Activated naive CD8-positive, alpha-beta T cell treated with anti-CD3 and anti-CD28 coated beads for 36 hours (primary cell): ENCODE measurements around the gene RHCE. TPM values are rescaled to one million over a fixed set of nuclear protein-coding genes. Genes with fewer than 3 reads are reported as not detected.
A peak's percentile ranks its signal among the peaks of the same experiment; 100 is the strongest.
"Not testable (repeated sequence)": the region's sequence is repeated elsewhere in the genome, so short reads cannot be mapped to it uniquely, and the experiment has no call there.

Experiments used
- DNase-seq: peaks from one replicate; pipeline ENCODE4 v3.0.0; 2021
- H3K27ac Mint-ChIP-seq: one replicate; pipeline ENCODE4 v1.8.0; 2022; ENCODE audit warnings: mild to moderate bottlenecking, moderate library complexity, mixed read lengths
- H3K27me3 Mint-ChIP-seq: one replicate; pipeline ENCODE4 v1.8.0; 2022; ENCODE audit warnings: mild to moderate bottlenecking, mixed read lengths
- H3K36me3 Mint-ChIP-seq: one replicate; pipeline ENCODE4 v1.8.0; 2021; ENCODE audit warnings: mild to moderate bottlenecking, mixed read lengths
- H3K4me1 Mint-ChIP-seq: one replicate; pipeline ENCODE4 v1.8.0; 2021; ENCODE audit warnings: mixed read lengths
- H3K4me3 Mint-ChIP-seq: one replicate; pipeline ENCODE4 v1.8.0; 2022; ENCODE audit warnings: mild to moderate bottlenecking, moderate library complexity, mixed read lengths
- H3K9me3 Mint-ChIP-seq: one replicate; pipeline ENCODE4 v1.8.0; 2022; ENCODE audit warnings: mixed read lengths
- total RNA-seq, 2 experiments: library from RNA; stranded (reverse); gene quantifications; one replicate each; pipeline ENCODE4 v1.2.3, GENCODE V29; 2021

RHCE gene
- total RNA-seq, 2 experiments from 2014 or later: 0.29 to 0.32 TPM

- H3K4me1 Mint-ChIP-seq, H3K4me3 Mint-ChIP-seq: not testable (repeated sequence)
Observed at GRCh38 chr1:25388691-25389090, 31.9 kb downstream of the RHCE start.

GRCh38 chr1:25387096-25387495 is 33.5 kb downstream of the RHCE start:
- H3K4me1 Mint-ChIP-seq, H3K27me3 Mint-ChIP-seq, H3K27ac Mint-ChIP-seq, H3K9me3 Mint-ChIP-seq, DNase-seq, H3K36me3 Mint-ChIP-seq, H3K4me3 Mint-ChIP-seq: not testable (repeated sequence)

More at GRCh38 chr1:25388691-25389090, 31.9 kb downstream of the RHCE start:
- H3K9me3 Mint-ChIP-seq, H3K27me3 Mint-ChIP-seq, H3K27ac Mint-ChIP-seq, DNase-seq, H3K36me3 Mint-ChIP-seq: not testable (repeated sequence)

GRCh38 chr1:25383875-25384274 is 36.8 kb downstream of the RHCE start:
- H3K27ac Mint-ChIP-seq, DNase-seq, H3K27me3 Mint-ChIP-seq, H3K4me3 Mint-ChIP-seq, H3K9me3 Mint-ChIP-seq, H3K36me3 Mint-ChIP-seq, H3K4me1 Mint-ChIP-seq: not testable (repeated sequence)

- H3K4me1 Mint-ChIP-seq, H3K4me3 Mint-ChIP-seq, H3K36me3 Mint-ChIP-seq, DNase-seq, H3K9me3 Mint-ChIP-seq, H3K27me3 Mint-ChIP-seq, H3K27ac Mint-ChIP-seq: not testable (repeated sequence)
Observed at GRCh38 chr1:25383090-25383489, 37.5 kb downstream of the RHCE start.

DNA sequence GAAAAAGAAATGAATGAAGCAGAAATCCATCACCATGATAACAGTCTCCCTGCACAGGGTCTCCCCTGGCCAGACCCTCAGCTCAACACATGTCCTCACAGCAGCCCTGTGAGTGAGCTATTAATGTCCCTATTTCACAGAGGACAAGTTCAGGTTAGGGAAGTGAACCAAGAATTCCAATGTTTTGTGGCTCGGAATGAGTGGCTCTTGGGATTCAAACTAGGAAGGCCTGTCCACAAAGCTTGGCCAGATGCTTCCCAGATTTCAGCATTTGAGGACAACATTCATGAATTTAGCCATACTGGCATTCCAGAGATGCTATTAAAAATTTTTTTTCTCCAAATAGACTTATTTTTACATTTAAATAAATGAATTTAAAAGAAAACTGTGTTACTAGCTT is 38.1 kb downstream of the RHCE start:
- not testable (repeated sequence) for H3K9me3 Mint-ChIP-seq, H3K4me3 Mint-ChIP-seq, H3K27ac Mint-ChIP-seq, H3K36me3 Mint-ChIP-seq, H3K27me3 Mint-ChIP-seq, H3K4me1 Mint-ChIP-seq, DNase-seq

DNA sequence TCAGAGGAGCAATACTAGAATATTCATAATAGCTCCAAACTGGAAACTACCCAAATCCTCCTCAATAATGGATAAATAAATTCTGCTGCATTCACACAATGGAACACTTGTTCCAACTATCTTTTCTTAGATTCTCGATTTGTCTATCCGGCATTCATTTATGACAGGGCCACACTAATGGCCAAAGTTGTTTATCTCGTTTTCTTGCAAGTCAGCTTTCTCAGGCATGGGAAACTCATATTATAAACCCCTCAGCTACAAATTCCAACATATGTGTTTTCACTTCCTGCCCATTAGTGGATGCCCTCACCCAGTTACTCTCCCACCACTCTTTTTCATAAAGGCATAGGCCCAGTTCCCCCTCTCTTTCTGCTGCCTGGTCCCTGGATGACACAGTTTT is 42.3 kb downstream of the RHCE start:
- not testable (repeated sequence) for H3K27me3 Mint-ChIP-seq, DNase-seq, H3K27ac Mint-ChIP-seq, H3K36me3 Mint-ChIP-seq, H3K4me3 Mint-ChIP-seq, H3K9me3 Mint-ChIP-seq, H3K4me1 Mint-ChIP-seq

DNA sequence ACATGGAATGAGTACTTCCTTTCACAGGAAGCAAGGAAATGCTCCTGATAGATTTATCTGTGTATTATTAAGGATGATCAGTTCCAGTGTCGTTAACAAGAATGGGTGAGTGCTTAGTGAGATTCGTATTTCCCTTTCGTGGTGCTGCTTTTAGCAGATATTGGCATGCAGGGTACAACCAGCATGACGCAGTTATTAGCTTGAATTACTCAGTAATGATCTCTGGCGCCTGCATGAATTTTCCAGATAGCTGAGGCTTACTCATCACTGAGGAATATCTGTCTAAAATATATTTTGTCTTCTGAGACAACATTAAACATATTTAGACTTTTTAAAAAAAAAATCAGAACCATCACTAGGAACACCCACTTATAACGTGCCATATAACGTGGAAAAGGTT is 48.9 kb downstream of the RHCE start:
- H3K4me1 Mint-ChIP-seq, H3K36me3 Mint-ChIP-seq, H3K27me3 Mint-ChIP-seq, DNase-seq, H3K9me3 Mint-ChIP-seq, H3K4me3 Mint-ChIP-seq, H3K27ac Mint-ChIP-seq: not testable (repeated sequence)

DNA sequence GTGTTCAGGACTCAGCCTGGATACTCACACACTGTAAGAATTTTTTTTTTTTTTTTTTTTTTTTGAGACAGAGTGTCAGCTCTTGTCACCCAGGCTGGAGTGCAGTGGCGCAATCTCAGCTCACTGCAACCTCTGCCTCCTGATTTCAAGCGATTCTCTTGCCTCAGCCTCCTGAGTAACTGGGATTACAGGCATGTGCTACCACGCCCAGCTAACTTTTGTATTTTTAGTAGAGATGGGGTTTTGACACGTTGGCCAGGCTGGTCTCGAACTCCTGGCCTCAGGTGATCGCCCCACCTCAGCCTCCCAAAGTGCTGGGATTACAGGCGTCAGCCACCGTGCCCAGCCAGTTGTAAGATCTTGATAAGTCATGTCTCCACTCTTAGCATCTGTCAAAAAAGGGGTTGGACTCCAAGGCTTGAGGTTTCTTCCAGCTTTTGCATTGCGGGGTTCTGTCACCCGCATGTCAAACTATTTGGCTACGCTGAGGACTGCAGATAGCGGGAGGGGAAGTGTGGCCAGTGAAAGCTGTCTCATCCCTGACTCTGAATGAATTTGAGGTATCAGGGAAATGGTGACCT is 50.8 kb downstream of the RHCE start:
- H3K27me3 Mint-ChIP-seq, H3K9me3 Mint-ChIP-seq, H3K36me3 Mint-ChIP-seq, H3K4me1 Mint-ChIP-seq, DNase-seq, H3K4me3 Mint-ChIP-seq, H3K27ac Mint-ChIP-seq: not testable (repeated sequence)

DNA sequence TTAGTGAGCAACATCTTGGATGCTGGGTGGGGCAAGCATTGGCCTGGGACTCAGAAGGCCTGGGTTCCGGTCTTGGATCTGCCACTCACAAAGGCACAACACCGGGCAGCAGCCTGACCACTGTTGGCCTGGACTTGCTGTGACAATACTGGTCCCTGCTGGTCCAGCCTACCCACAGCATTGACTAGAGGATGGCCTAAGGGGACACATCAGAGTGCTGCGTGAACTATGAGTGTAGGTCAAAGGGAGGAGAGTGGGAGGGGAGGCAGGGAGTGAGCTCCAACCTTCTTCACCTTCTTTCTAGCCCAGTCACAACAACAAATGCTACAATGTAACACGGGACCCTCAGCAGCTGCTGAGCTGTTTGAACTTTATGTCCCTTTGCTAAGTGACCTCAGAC is 51.4 kb downstream of the RHCE start:
- Mint-ChIP-seq H3K27me3 (no peaks in the 10 kb centered on the region), H3K27ac (no peak overlapping the region), H3K36me3 (no peaks in the 10 kb centered on the region), H3K4me1 (no peaks in the 10 kb centered on the region), H3K9me3 (no peaks in the 10 kb centered on the region), H3K4me3 (no peak overlapping the region)
- no peak for DNase-seq

- not testable (repeated sequence) for H3K27ac Mint-ChIP-seq, H3K9me3 Mint-ChIP-seq, H3K4me3 Mint-ChIP-seq, H3K27me3 Mint-ChIP-seq, DNase-seq
- H3K36me3 Mint-ChIP-seq: peaks cover 14% of the 10 kb centered on the region
- peaks cover 13% of the 10 kb centered on the region for H3K4me1 Mint-ChIP-seq
Observed at GRCh38 chr1:25362634-25363559, 57.7 kb downstream of the RHCE start.

DNA sequence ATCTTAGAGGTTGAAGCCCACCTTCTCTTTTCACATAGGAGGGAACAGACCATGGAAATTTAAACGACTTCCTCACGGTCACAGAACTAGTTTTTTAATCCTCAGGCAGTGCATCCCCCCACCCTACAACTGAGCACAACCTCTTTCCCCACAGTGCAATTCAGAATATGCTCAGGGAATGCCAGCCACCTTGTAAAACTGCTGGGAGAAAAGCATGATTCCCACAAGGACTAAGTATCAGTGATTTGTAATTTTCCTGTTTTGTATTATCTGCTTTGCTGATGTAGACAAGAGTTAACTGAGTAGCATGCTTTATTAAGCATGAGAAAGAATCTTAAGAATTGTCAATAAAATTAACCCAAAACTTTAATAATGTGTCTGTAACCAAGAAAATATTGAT is 58.7 kb downstream of the RHCE start:
- Mint-ChIP-seq H3K27me3 (no peaks in the 10 kb centered on the region), H3K9me3 (no peaks in the 10 kb centered on the region), H3K4me1 (peaks cover 22% of the 10 kb centered on the region), H3K36me3 (peaks cover 18% of the 10 kb centered on the region), H3K27ac (peak overlapping the region; percentile 75), H3K4me3 (no peak overlapping the region)
- no peak for DNase-seq

DNA sequence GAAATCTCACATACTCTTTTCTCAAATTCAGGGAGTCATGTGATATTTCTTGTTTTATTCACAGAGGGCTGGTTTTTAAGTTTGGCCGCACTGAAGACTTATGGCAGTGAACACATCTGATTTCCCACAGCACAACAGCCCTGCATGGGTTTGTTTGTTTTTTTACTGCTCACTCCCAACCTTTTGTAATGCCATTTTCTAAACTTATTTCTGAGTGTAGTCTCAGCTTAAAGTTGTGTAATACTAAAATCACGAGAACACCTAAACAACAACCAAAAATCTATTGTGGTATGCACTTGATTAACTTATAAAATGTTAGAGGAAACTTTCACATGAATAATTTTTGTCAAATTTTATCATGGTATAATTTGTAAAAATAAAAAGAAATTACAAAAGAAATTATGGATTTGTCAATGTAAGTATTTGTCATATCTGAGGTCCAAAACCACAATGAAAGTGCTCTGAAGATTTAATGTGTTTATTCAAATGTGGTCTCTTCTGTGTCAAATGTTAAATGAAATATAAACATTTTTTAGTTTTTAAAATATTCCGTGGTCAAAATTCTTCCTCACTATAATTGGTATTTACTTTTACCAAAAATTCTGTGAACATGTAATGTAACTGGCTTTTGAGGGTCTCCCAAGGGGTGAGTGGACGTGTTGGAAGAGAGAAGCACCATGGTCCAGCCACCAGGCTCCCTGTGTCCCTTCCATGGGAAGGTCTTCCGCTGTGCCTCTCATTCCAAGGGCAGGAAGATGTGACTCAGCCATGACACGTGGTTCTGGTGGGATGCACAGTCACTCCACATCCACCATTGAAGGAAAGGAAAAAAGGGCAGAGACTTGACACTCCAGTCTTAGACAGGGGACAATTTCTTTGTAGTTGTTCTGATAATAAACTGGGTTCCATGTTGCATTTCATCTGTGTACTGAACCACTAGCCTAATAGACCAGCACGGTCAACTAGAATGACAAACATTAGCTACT is 59.7 kb downstream of the RHCE start:
- H3K27me3 Mint-ChIP-seq: no peaks in the 10 kb centered on the region
- DNase-seq: peak; percentile 7
- peaks cover 25% of the 10 kb centered on the region for H3K36me3 Mint-ChIP-seq
- peak overlapping the region; percentile 75 for H3K27ac Mint-ChIP-seq
- H3K4me1 Mint-ChIP-seq: peaks cover 29% of the 10 kb centered on the region
- no peaks in the 10 kb centered on the region for H3K9me3 Mint-ChIP-seq
- H3K4me3 Mint-ChIP-seq: no peak overlapping the region

DNA sequence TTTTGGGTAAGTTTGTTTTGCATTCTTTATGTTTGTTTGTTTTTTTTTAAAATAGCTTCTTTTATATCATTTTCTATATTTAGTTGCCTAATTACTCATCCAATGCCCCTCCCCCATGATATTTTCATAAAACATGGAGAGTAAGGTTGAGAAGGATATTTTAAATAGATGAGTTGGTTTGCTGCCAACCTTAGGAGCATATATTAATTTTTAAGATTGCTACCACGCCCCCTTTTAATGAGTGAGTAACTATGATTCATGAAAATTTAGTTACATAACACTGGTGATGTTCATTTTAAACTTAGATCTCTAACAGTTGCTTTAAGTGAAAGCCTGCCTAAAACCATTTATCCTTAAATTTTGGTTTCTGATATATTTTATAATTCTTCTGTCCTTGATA is 63.8 kb downstream of the RHCE start:
- Mint-ChIP-seq H3K27ac (peak overlapping the region; percentile 88), H3K9me3 (no peaks in the 10 kb centered on the region), H3K4me1 (peaks cover 37% of the 10 kb centered on the region), H3K27me3 (no peaks in the 10 kb centered on the region), H3K36me3 (peaks cover 31% of the 10 kb centered on the region), H3K4me3 (peak overlapping the region; percentile 3)
- no peak for DNase-seq

GRCh38 chr1:25356441-25356840 is 64.2 kb downstream of the RHCE start:
- H3K36me3 Mint-ChIP-seq: peaks cover 27% of the 10 kb centered on the region
- no peak for DNase-seq
- peak overlapping the region; percentile 88 for H3K27ac Mint-ChIP-seq
- peak overlapping the region; percentile 3 for H3K4me3 Mint-ChIP-seq
- H3K27me3 Mint-ChIP-seq: no peaks in the 10 kb centered on the region
- H3K9me3 Mint-ChIP-seq: no peaks in the 10 kb centered on the region
- H3K4me1 Mint-ChIP-seq: peaks cover 35% of the 10 kb centered on the region

DNA sequence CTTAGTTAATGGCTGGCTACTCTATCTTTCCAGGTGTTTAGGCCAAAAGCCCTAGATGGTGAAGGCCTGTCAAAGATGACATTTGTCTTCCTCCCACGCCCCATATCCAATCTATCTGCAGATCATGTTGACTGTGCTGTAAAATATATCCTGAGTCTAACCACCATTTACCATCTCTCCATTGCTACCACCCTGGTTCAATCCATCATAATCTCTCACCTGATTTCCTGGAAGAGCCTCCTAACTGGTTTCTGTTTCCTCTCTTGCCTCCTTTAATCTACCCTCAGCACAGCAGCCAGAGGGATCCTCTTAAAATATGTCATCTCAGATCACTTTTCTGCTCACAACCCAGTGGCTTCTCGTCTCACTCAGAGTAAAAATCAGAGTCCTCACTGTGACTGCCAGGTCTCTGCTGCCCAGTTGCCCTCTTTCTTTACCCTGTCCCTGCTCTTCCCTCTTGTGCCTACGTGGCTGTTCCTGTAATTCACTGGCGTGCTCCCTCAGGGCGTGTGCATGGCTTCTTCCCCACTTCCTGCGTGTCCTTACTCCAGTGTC is 64.7 kb downstream of the RHCE start:
- peak; percentile 5 for DNase-seq
- H3K9me3 Mint-ChIP-seq: no peaks in the 10 kb centered on the region
- H3K36me3 Mint-ChIP-seq: peaks cover 24% of the 10 kb centered on the region
- peaks cover 30% of the 10 kb centered on the region for H3K4me1 Mint-ChIP-seq
- peak overlapping the region; percentile 9 for H3K4me3 Mint-ChIP-seq
- H3K27me3 Mint-ChIP-seq: no peaks in the 10 kb centered on the region
- peak overlapping the region; percentile 88 for H3K27ac Mint-ChIP-seq
